HG03280 (cell line): ENCODE results near the gene A1BG.

ENCODE experiments used
- ATAC-seq: cut with Tn5 transposase; IDR thresholded peaks from one replicate; pipeline ENCODE4 v1.9.1; 2021; ENCODE audit warnings: mild to moderate bottlenecking, moderate library complexity; ENCODE audit not compliant: unreplicated experiment

Gene A1BG

GRCh38 chr19:58305065-58305931 lies 48.0 kb downstream of the A1BG start, which contains the start of gene ERVK3-1:
Gene ERVK3-1, plus strand, starts transcription at chr19:58305377. Its CDS starts 6,792 bp downstream, at chr19:58312169.
- peak; percentile 95 for ATAC-seq

- ATAC-seq: peak; percentile 7
These were observed 48.6 kb downstream of the A1BG start for GRCh38 chr19:58304748-58305064.

GRCh38 chr19:58304255-58304654 lies 49.0 kb downstream of the A1BG start:
- no peak for ATAC-seq

- no peak for ATAC-seq
These were observed 52.7 kb downstream of the A1BG start for GRCh38 chr19:58300620-58301019.

- no peak for ATAC-seq
These were observed 57.2 kb downstream of the A1BG start for GRCh38 chr19:58296104-58296503.
